Stimulated activated CD4-positive, alpha-beta T cell treated with anti-CD3 and anti-CD28 coated beads, Interleukin-15, amount 100 ng/mL, for 48 hours (primary cell): ENCODE results near the gene LRRC72.
"Not testable (repeated sequence)": the region's sequence is repeated elsewhere in the genome, so short reads cannot be mapped to it uniquely, and the experiment has no call there.

ENCODE experiments used
- DNase-seq, 2 donors: peaks; one replicate each; pipeline ENCODE4 v3.0.0-alpha.2; 2020; ENCODE audit warnings: low read depth in 2 of 2

The LRRC72 gene

GRCh38 chr7:16579216-16579615, 52.6 kb downstream of the LRRC72 start:
- no peak for DNase-seq

- no peak for DNase-seq
These were observed 54.7 kb downstream of the LRRC72 start for GRCh38 chr7:16581286-16581685.

GRCh38 chr7:16583834-16584233, 57.2 kb downstream of the LRRC72 start:
- no peak for DNase-seq

DNA sequence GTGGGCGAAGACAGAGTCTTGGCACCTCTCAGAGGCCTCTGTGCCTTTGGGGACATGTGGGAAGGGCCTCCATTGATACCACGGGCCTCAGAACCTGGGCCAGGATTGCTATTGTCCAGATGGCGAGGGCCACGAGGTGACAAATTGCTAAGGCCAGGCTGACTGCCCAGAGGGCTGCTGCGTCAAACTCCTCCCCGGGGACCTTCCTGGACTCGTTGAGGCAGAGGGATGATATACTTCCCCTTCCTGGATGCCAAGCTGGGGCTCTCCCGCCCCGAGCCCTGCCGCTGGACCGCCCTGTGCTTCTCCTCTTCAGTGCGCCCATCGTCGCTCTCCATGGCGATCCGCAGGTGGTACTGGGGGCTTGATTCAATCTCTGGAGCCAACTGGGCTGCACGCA, 58.9 kb downstream of the LRRC72 start:
- DNase-seq = no peak

DNA sequence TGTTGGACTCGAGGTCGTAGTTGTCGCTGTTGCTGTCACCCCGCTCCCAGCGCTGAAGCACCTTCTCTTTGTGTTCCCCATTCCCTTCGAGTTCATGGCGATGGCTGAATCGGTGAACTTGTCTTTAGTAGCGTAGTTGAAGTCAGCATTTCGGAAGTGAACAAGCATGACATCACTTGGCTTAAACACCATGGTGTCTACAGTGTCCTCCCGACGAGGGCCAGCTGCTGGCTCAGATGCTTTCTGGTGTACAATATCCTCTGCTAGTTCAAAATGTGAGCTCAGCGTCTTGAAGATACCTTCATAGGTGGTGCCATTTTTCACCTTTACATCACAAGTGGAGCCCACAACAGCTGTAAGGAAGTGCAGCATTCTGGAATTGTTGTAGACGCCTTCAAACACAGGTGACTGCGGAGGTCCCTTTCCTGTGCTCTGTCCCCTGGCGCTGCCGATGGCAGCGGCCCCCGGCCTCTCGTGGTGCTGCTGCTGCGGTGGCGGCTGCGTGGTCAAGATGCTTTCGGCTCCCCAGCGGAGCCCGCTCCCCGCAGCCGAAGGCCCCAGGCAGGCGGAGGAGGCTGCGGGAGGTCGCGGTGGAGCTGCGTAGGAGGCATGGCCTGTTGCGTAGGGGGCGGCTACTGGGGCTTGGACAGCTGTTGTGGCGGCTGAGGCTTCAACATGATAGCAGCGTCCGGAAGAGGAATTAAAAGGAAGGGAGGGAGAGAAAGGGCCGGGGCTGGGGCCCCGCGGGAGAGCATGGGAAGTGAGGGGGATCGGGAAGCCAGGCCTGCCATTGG, 59.7 kb downstream of the LRRC72 start:
- DNase-seq = no peak

DNA sequence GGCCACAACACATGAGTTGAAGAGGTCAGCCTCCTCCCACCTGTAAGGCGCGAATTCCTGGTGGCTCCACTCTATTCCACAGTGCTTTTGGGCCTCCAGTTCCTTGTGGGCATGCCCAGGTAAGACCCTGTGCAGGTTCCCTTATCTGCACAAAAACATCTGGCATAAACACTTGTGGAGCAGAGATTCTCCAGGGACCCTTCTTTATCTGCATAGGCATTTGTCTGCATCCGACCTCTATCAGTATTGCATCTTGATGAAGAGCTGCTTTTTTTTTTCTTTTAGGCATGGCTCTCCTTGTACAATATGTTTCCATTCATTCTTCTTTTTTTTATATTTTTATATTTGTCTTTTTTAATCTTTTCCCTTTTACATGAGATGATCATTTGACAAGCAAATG, 60.5 kb downstream of the LRRC72 start:
- no peak for DNase-seq

DNA sequence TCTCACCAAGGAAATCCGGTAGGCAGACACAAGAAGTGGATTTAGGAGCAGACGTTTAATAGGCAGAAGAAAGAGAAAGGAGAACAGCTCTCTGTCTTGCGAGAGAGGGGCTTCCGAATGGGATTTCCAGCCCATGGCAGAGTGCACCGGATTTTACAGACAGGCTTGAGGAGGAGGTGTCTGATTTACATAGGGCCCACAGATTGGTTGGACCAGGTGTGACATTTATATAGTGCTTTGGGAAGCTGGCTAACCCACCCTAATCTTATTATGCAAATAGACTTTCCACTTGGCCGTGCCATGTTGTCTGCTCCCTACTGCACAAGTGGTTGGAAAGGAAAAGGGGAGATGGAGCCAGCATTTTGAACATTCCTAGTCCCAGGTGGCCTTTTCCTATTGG, 61.2 kb downstream of the LRRC72 start:
- DNase-seq = no peak

DNA sequence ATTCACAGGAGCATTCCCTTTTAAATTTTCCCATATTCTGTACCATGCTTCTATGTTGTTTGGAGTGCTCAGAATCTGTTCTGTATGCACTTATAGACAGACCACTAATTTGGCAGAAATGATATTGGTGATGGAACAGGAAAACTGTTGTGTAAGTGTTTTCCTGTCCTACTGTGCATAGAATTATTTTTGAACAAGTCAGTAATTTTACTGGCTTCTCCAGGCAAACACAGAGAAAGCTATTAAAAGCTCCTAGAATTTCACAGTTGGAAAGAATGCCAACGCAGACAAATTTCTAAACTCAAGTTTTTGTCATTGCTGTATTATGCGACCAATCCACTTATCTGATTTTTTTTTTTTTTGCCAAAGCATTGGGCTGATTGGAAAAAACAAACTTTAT, 63.3 kb downstream of the LRRC72 start:
- no peak for DNase-seq

DNA sequence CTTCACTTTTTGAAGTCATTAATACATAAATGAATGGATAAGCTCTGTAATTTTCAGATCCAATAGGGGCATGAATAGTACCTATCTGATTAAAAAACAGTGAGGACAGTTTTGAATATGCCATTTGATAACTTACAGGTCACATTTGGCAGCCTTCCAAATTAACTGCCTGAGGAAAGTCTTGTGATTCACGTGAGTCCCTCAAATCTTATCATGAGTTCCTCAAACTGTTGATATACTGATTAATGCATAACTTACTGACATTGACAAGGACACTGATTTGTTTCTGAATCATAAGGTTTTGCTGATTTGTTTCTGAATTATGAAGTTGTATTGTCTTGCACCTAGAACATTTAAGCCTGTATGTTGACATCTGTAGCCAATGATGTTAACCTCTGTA, 63.8 kb downstream of the LRRC72 start:
- DNase-seq = no peak

- DNase-seq = no peak
These were observed 65.8 kb downstream of the LRRC72 start for GRCh38 chr7:16592395-16592794.

- DNase-seq = no peak
These were observed 67.4 kb downstream of the LRRC72 start for GRCh38 chr7:16594061-16594460.

DNA sequence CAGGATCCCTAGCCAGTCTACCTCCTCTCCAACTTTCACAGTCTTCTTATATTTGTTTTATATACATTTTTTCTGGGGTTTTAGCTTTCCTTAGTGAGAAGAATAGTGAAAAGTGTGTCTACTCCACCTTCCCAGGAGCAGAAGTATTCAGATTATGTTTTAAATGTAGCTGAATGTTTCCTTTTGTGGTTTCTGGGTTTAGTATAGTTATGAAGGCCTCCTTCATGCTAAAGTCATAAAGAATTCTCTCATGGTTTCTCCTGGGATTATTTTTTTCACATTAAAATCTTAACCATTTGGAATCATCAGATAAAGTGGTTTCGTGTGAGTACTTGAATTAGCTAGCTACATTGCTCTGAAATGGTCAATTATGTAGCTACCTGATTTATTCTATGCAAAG, 68.1 kb downstream of the LRRC72 start:
- no peak for DNase-seq

GRCh38 chr7:16595596-16595995, 69.0 kb downstream of the LRRC72 start:
- not testable (repeated sequence) for DNase-seq

DNA sequence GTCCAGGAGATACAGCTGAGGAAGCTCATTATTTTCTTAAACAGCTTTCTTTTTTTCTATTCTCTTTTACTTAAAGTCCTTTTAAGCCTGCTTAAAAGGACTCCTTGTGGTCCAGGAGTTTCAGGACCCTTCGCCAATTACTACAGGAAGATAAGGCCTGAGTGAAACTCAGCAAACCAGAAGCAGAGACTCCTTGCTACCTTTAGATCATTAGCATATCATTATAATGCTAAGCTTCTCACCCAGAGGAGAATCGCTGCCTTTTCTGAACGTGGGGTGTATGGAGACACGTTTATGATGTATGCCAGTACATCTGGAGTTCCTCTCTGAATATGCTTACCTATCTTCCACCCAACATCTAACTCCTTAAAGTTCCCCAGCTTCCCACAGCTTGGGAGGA, 71.4 kb downstream of the LRRC72 start:
- DNase-seq = no peak

DNA sequence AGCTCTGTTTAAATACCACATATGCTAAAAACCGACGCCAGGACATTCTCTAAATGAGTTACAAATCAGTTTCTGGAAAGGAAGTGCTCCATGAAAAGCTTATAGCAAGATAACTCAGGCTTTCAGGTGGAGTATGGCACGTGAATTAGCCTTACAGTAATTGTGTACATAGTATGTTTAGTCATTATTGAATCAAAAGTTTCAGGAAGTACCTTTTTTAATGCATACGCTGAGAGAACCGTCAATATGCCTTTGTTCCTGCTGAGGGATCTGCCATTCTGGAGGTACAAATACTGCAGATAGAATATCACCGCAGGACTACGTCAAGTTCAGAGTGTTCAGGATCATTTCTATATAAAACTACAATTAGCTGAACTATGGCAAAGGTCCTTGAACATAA, 73.2 kb downstream of the LRRC72 start:
- no peak for DNase-seq

DNA sequence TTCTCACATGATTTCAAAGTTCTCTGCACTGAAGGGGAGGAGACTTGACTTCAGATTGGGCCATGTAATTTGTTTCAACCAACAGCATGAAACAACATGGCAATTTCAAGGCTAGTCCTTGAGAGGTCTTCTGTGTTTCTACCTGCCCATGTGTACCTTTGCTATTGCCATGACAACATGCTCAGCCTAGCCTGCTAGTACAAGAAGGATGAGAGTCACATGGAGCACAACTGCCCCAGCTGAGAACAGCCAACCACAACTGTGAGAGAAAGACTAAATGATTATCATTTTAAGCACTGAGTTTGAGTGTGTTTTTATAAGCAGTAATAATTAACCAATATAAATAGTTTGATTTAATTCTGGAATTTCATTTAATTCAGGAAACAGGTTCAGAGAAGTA, 77.0 kb downstream of the LRRC72 start:
- no peak for DNase-seq

GRCh38 chr7:16604054-16604453, 77.4 kb downstream of the LRRC72 start:
- no peak for DNase-seq

GRCh38 chr7:16606704-16607103, 80.1 kb downstream of the LRRC72 start:
- no peak for DNase-seq

- no peak for DNase-seq
These were observed 83.3 kb downstream of the LRRC72 start for GRCh38 chr7:16609842-16610450.

- no peak for DNase-seq
These were observed 85.1 kb downstream of the LRRC72 start for GRCh38 chr7:16611711-16612110.

- no peak for DNase-seq
These were observed 88.6 kb downstream of the LRRC72 start for GRCh38 chr7:16615228-16615627.

DNA sequence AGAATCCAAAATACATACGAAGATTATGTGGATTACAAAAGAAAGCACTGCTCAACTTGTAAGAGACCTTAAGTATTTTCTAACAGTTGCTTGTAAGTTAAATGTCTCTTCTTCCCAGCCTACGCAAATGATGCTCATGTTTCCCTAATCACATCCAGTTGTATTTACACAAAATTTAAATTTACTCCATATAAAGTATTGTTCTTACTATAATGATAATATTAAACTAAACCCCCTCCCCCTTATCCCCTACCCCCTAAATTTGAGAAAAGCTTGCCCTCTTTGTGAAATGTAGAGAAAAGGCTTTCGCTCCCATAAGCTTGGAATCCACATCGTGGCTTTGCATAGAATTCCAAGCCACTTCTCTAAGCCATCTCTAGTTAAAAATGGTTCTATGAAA, 89.5 kb downstream of the LRRC72 start:
- DNase-seq = no peak

DNA sequence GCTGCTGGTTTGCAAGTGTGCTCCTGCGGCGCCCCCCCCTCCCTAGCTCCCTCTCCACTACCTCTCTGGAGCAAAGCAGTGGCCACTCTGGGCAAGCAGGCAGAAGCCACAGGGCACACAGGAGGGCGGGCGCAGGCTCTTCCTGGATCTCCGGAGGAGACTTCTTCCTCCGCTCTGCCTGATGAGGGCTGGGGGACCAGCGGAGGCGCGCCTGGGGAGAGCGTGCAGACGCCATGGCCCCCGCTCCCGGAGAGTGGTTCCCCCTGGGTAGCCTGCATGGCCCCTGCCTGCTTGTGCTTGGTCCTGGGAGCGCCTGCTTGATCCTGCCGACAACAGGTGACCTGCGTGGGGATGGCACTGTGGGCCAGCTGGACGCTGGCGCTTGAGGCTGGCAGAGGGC, 89.9 kb downstream of the LRRC72 start:
- DNase-seq = no peak

DNA sequence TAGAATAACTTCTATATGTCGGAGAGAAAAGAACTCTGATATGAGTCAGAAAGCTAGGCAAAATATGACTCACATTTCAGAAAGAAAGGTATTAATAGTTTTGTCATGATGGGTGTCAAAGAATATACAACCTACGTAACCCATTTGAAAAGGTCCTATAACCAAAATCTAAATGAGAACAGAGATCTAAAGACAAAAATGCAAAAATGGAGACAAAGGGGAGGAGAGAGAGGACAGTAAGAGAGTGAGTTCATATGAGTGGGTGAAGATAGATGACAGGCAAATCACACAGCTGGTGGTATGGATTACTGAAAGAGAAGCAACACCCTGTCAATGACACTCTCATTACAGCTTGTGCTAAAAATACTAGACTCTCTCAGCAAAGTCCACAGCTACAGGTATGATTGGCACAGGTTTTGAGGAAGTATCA, 93.4 kb downstream of the LRRC72 start:
- DNase-seq = no peak
